GM21360 (cell line): ENCODE measurements around the gene CD207.
A peak's percentile ranks its signal among the peaks of the same experiment; 100 is the strongest.
"Not testable (repeated sequence)": the region's sequence is repeated elsewhere in the genome, so short reads cannot be mapped to it uniquely, and the experiment has no call there.

Experiments
- ATAC-seq: cut with Tn5 transposase; IDR thresholded peaks from one replicate; pipeline ENCODE4 v1.9.1; 2021; ENCODE audit warnings: mild to moderate bottlenecking, moderate library complexity; ENCODE audit not compliant: unreplicated experiment

CD207 gene

DNA sequence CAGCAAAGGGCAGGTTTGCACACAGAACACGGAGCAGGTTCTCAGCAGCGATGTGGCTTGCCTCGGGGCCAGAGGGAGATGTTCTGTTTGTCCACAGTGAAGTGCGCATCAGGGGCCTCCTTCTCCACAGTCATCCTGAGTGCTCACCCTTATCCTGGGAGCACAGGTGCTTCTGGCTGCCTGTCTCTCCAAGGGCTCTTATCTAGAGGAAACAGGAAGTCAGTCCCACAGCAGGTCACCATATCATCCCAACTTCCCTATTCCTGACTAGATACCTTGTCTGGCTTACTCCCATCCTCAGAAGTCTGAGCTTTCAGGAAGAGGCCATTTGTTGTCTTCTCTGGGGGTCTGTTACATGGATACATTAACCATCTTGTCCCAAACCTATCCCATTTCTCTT is at the start of gene CD207:
TSS of gene CD207 (minus strand) at position 174 of the 400 bp plus-strand sequence. CDS start at position 134, 40 bp downstream.
- no peak for ATAC-seq

DNA sequence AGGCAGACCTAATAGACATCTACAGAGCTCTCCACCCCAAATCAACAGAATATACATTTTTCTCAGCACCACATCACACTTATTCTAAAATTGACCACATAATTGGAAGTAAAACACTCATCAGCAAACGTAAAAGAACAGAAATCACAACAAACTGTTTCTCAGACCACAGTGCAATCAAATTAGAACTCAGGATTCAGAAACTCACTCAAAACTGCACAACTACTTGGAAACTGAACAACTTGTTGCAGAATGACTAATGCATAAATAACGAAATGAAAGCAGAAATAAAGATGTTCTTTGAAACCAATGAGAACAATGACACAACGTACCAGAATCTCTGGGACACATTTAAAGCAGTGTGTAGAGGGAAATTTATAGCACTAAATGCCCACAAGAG is 42.9 kb upstream of the CD207 start:
- not testable (repeated sequence) for ATAC-seq

DNA sequence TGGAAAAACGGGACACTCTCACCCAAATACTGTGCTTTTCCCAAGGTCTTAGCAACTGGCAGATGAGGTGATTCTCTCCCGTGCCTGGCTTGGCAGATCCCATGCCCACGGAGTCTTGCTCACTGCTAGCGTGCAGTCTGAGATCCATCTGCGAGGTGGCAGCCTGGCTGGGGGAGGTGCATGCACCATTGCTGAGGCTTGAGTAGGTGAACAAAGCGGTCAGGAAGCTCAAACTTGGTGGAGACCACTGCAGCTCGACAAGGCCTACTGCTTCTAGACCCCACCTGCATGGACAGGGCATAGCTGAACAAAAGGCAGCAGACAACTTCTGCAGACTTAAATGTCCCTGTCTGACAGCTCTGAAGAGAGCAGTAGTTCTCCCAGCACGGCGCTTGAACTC is 40.5 kb upstream of the CD207 start:
- not testable (repeated sequence) for ATAC-seq

DNA sequence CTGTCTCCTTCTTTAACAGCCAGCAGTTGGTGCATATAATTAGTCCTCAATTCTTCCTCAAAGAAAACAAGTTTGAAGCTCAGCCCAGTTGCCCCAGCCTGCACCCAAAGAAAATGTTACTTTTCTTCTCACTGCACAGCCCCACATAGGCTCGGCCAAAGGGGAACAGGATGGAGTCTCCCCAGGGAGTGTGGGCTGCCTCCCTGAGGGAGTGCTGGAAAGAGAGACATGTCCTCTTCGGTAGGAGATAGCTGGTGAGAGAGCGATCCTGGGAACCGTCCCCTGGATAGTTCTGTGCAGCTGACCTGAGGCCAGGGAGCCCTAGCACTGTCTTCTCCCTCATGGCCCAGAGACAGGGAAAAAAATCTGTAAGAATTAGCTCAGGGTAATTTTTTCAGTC is 37.9 kb upstream of the CD207 start:
- ATAC-seq: no peak

DNA sequence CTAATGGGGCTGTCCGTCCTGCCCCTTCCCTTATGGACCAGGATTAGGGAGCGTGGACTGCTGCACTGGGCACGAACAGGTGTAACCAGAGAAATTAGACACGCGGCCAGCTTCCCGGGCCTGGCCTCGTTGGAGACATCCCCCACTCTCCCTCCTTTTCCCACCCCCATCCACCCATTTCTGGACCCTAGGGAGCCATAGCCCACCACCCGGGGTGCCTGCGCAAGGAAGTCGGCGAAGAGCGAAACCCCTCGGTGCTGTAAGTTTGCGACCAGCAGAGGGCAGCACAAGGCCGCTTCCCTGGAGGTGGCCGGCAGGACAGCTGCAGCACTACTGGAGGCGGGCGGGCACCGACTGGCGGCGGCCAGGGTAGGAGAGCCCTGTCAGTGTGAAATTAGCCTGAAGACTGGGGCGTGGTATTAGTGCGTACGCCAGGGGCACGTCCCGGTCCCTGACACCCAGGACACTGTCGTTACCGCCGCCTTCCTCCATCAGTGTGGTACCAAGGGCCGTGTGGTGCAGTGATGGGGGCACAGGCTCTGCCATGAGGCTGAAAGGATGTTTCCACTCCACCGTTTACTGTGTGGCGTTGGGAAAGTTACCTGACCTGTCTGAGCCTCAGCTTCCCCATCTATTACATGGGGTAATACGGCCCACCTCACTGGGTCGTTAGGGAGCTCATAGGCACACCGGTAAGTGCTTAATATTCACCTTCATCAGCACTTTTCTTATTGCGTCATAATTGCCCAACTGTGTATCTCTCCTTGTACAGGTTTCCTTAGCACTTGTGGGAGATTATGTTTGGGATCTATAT is 36.0 kb upstream of the CD207 start:
- no peak for ATAC-seq

DNA sequence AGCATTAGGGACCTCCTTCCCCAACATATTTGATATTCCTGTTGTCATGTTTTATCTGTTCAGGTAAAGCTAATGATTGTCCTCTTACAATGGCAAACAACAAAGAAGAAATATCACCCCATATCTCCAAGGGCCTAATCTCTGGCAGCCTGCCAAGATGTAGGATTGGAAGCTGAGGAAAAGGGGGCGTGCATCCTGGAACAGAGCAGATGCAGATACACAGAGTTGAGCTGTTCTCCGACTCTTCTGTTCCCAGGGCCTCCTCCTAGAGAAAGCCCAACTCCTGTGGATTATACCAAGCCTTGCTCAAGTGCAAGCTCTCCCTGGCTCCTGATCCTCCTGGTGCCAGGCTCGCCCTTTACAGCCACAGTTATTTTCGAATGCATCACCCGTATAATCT is 35.2 kb upstream of the CD207 start:
- ATAC-seq: no peak

DNA sequence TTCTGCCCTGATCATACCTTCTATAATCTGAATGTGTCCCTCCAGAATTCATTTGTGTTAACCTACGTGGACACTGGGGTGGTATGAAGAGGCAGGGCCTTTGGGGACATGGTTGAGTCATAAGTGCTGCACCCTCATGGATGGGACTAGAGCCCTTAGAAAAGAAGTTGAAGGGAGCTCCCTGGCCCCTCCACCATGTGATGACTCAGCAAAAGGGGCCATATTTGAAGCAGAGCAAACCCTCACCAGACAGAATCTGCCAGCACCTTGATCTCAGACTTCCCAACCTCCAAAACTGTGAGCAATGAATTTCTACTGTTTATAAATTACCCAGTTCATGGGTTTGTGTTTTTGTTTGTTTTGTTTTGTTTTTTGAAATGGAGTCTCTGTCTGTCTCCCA is 33.4 kb upstream of the CD207 start:
- no peak for ATAC-seq

DNA sequence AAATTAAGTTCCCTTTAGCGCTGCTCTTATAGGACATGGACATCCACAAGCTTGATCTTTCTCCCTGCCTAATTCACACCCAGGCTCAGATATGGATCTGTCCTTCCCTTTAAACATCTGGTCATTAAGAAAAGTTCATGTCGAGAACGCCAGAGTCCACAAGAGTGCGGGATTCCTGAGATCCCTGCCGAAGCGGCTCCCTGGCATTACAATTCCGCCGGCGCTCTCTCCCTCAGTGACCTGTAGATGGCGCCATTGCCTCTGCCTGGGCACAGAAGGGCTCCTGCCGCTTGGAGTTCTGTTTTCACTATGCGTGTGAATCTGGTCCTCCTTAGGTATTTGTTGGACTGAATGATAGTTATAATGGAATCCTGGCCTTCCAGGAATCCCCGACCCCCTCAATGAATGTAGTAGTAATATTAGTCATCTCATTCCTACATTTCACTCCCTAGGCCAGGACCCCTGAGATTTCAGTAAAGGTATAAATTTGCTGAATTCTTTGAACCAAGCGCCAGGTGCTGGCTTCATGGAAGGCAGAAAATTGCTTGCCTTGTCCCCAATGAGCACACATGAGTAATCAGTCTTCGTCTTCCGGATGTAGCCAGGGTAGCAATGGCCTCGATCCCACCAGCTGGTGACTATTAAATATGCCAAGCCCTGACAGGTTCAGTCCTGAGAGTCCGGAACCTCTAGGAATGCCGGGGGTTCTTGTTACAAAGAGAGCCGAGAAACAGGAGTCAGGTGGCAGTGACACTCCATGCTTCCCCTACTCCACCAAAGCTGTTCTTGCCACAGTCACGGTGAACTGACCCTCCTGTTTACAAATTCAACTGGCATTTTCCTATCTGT is 26.4 kb upstream of the CD207 start:
- peak; percentile 59 for ATAC-seq

DNA sequence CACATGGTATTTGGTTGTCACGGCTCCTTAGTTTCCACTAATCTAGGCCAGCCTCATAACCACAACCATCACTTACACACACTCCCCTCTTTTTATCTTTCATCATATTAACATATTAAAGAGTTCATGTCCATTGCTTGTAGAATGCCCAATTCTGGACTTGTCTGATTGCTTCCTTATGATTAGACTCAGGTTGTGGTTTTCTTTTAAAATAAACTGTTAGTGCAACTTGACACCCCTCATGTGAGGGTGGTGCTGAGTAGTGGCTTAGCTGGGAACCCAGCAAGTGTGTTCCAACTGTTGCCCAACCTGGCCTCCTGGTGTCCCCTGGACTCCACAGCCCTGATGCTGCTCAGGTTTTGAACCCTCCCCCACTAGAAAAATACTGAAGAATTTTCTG is 20.1 kb upstream of the CD207 start:
- no peak for ATAC-seq

DNA sequence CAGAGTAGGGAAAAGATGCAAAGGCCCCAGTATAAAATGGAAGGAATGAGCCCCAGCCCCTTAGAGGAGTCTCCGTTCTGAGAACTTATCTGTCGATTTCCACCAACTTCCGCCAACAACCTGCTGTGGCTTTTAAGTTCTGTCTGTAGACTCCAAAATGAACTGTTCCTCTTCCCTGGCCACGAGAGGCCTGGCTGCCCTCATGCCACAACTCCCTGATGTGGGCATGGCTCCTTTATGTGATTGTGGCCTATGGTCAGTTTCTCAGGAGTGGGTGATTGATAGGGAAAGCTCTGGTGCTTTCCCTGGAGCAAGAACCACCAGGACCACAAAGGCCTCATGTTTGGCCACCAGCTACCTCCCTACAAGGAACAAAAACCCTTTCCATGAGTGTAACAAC is 18.8 kb upstream of the CD207 start:
- no peak for ATAC-seq

DNA sequence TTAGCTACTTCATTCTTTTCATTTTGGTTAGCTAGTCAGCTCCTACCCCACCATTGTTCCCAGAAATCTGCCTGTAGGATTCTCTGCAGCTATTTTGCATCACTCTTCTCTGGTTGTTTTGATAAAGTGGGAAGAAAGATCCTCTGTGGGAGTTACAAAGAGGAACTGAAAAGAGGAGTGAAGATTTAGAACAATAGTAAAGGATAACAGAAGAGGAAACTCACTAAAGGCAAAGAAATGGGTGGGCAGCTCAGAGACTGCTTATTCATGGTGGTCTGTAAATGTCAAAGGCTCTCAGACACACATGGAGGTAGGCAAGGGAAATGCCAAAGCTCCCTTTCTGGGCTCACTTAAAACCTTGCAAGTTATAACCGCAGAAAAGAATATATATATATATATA is 17.2 kb upstream of the CD207 start:
- no peak for ATAC-seq

DNA sequence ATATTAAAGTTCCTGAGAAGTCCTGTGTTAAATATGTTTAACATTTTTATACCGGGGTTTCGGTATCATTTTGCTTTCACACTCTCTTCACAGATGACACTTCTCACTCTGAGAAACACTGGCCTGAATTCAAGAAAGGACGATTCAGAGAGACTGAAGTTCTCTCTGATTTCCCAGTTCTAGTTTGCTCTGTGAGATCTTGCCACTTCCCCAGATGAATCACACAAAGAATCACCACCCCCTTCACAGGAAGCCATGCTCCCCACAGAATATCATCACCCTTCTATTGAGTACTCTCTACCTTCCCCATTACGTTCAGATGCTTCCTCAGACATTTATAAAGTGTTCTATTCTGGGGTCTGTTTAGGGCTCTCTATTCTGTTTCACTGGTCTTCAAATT is 16.1 kb upstream of the CD207 start:
- no peak for ATAC-seq

DNA sequence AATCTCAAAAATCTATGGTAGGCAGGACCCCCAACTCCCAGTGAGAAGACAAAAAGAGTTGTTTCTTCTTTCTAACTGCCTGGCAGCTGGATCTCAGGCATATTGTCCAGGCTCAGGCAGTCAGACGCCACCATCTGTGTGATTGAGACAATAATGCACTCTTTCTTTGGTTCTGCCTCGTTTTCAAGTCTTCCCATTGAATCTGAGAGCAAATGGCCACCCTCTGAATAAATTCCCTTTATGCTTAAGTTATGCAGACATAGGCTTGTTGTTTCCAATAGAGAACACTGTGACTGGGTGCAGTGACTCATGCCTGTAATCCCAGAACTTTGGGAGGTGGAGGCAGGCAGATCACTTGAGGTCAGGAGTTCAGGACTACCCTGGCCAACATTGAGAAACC is 15.3 kb upstream of the CD207 start:
- no peak for ATAC-seq

DNA sequence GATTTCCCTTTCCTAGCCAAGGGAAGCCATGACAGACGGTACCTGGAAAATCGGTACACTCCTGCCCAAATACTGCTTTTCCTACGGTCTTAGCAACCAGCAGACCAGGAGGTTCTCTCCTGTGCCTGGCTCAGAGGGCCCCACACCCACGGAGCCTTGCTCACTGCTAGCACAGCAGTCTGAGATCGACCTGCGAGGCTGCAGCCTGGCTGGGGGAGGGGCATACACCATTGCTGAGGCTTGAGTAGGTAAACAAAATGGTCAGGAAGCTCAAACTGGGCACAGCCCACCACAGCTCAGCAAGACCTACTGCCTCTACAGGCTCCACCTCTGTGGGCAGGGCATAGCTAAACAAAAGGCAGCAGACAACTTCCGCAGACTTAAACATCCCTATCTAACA is 6.8 kb upstream of the CD207 start:
- ATAC-seq: no peak

DNA sequence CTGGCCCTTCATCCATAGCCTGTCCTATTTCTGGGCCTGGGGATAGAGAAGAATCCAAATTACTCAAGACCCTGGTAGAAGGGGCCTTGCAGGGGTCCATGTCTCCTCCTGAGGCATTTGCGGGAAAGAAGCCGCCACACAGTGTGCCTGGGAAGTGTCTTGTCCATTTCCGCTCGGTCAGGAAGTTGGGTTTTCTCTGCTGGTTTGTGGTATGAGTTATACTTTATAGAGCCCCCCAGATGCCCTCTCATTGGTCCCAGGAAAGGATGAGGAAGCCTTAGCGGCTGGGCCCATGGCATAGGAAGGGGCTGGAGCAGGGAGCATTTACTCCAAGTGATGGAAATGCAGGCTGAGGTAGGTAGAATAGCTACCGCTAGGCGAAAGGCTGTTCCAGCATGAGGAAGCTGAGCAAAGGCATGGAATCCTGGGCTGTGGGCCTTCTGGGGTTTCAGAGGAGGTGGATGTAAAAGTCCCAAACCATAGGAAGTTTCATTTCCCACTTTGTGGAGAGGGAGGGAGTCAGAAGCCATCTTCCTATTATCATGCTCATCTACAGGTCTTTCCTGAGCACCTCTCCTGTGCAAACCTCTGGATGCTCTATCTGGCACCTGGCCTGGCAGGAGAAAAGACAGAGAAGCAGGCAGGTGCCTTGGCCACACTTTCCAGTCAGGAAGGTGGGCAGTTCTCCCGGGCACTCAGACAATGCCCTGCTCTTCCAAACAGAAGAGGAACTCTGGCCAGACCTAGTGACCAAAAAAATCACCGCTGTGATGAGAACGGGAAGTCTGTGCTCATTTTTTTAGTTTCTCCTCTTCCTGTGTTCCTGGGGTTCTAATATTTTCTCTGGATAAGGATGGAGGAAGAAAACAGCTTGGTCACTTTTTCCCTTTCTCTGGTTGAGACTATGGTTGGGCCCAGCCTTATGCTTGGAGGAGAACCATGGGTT is 2.6 kb upstream of the CD207 start:
- ATAC-seq: no peak

DNA sequence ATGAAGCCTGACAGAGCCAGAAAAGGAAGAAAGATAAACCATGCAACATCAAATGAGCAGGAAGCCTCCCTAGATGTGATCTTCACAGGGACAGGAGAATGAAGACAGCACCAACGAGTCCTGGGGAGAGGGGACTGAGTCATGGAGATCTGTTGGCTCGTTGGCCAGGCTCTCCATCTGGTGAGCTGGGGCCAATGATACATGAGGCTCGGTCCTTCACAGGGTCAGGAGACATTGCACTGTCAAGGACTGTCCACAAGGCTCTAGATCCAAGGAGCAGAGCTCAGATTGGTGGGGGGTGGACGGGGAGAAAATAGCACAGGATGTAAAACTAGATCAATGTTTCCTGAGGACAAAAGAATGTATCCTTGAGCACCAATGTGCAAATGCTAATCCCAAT is 735 bp downstream of the CD207 start:
- no peak for ATAC-seq

DNA sequence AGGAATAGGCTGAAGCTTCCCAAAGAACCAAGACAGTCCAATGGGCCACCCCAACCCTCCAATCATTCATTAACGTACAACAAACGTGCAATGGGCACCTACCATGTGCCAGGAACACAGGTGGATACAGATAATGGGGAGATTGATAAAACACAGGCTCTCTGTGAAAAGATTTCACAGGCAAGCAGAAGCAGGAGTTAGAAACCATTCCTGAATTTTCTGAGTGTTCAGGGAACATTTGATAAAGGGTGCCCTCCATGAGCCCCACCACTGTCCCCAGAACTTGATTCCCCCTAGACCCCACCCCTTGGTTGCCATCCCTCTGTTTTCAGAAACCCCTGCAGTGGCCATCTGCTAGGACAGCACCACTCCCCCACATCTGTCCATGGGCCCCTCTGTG is 1.5 kb downstream of the CD207 start:
- no peak for ATAC-seq

DNA sequence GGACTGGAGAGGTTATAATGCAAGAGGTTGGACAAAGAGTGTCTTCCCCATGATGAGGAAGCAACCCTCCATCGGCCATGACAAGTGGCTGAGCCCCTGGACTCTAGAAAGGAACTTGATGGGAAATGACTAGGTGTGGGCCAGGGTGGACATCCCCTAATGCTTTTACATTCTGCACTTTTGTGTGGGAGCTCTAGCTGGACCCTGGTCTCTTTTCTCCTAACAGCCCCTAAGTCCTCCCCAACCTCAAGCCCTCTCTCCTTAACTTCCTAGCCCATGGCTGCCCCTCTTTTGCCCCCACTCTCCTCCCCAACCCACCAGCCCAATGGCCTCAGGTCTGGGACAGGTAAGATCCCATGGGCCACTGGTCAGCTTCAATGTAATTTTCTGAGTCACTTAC is 2.4 kb downstream of the CD207 start:
- ATAC-seq: no peak

DNA sequence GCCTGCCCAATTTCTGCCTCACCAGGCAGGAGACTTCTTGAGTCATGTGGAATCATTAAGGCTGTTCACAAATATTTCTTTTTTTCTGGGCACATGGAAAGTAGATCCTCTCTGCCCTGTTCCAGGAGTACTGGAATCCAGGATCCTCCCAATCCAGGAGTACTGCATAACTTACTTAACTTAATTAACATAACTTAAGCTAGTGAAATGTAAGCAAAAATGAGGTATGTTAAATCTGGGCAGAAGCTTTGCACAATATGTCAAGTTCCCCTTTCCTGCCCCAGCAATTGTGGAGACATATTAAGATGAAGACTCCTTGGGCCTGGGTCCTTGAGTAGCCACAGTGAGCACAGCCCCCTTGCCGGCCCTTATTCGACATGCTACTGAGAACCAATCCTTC is 3.2 kb downstream of the CD207 start:
- no peak for ATAC-seq

DNA sequence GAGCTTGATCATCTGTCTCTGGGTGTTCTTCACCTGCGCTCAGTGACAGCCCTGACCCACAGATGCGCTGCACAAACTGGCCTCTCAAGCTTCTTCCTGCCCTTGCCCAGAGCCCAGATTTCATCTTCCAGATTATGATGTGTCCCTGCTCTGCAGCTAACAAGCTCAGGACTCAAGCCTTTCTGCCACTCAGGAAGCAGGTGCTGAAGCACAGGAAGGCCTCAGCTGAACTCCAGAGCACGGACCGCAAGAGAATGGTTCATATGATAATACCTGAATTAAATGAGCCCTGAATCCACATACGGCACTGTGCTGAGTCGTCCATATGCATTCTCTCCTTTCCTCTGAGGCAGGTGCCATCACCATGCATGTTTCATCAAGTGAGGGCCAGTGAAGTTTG is 3.8 kb downstream of the CD207 start:
- no peak for ATAC-seq

DNA sequence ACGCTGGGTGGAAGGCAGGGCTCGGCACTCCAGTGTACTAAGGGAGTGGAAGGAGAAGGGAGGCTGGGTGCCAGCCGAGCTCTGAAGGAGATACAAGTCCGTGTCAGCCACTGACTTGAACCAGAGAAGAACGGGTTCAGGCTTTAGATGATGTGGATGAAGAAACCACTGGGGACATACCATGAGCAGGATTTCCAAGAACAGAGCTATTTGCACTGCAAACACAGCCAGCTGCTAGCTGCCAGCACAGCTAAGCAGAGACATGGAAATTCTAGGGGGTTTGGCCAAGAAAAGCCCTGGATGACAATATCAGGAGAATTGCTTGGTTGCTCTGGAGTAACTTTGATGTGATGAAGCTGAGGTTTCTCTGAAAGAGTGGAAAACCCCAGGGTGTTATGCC is 5.2 kb downstream of the CD207 start:
- no peak for ATAC-seq
